GM10248 (cell line): Measurements from ENCODE around the gene KLF2.

Source experiments
- CTCF ChIA-PET: fragments of 300-600 bp; sonication (Branson Sonifier 250); formaldehyde crosslinking; extraction: SDS; loops from one replicate; lab custom pipeline; 2021; ENCODE audit warnings: antibody characterized with exemption; lab: Yijun Ruan, JAX
- POLR2A ChIA-PET: fragments of 350-650 bp; sonication (Branson Sonifier 250); formaldehyde crosslinking; extraction: SDS; loops from one replicate; lab custom pipeline; 2020; ENCODE audit warnings: antibody characterized with exemption; lab: Yijun Ruan, JAX
- DNase-seq: peaks from one replicate; pipeline ENCODE4 v3.0.0; 2012; ENCODE audit errors: extremely low spot score
- CTCF ChIP-seq: IDR thresholded peaks from 2 replicates; pipeline ENCODE4 v1.5.1; 2012; ENCODE audit warnings: mild to moderate bottlenecking, low read depth; ENCODE audit errors: extremely low read depth, missing control alignments, control extremely low read depth

KLF2 gene

GRCh38 chr19:16373079-16373478 is 48.5 kb downstream of the KLF2 start:
- POLR2A ChIA-PET = no interaction called here
- CTCF ChIA-PET = interaction anchor here (0.8 to 3.5 kb wide), 4 partner anchors 10 to 126 kb away, joined by 3 to 15 read pairs (median 4); no protein-coding TSS in a partner anchor
- DNase-seq = no peak
- TF ChIP-seq CTCF = no peak

GRCh38 chr19:16373532-16373931 is 48.9 kb downstream of the KLF2 start:
- CTCF ChIA-PET = interaction anchor here (3.5 kb wide), 1 partner anchor 9 kb away, joined by 15 read pairs; no protein-coding TSS in a partner anchor
- no peak for DNase-seq
- POLR2A ChIA-PET = no interaction called here
- no peak for TF ChIP-seq CTCF

- ChIA-PET CTCF (interaction anchor here (3.5 kb wide), 1 partner anchor 9 kb away, joined by 15 read pairs; no protein-coding TSS in a partner anchor), POLR2A (no interaction called here)
- DNase-seq = no peak
- no peak for TF ChIP-seq CTCF
Observed at GRCh38 chr19:16373989-16374388, 49.4 kb downstream of the KLF2 start.

GRCh38 chr19:16374436-16374835 is 49.8 kb downstream of the KLF2 start:
- TF ChIP-seq CTCF = no peak
- ChIA-PET POLR2A (no interaction called here), CTCF (interaction anchor here (3.5 kb wide), 1 partner anchor 8 kb away, joined by 15 read pairs; no protein-coding TSS in a partner anchor)
- DNase-seq = no peak

GRCh38 chr19:16375157-16375935 is 50.7 kb downstream of the KLF2 start:
- CTCF ChIA-PET = interaction anchor here (1.0 to 2.9 kb wide), 2 partner anchors 11 to 127 kb away, joined by 3 to 12 read pairs; no protein-coding TSS in a partner anchor

GRCh38 chr19:16375936-16376185 is 51.2 kb downstream of the KLF2 start:
- DNase-seq = no peak
- POLR2A ChIA-PET = no interaction called here
- no peak for TF ChIP-seq CTCF
- CTCF ChIA-PET = interaction anchor here (1.0 to 2.9 kb wide), 2 partner anchors 10 to 128 kb away, joined by 3 to 12 read pairs; no protein-coding TSS in a partner anchor

More at GRCh38 chr19:16375157-16375935, 50.7 kb downstream of the KLF2 start:
- POLR2A ChIA-PET = no interaction called here
- no peak for DNase-seq
- TF ChIP-seq CTCF = no peak
